NK-92 (cell line): Measurements from ENCODE around the gene ALDH16A1.
"Not testable (repeated sequence)": the region's sequence is repeated elsewhere in the genome, so short reads cannot be mapped to it uniquely, and the experiment has no call there.

Source experiments
- DNase-seq: peaks from one replicate; lab custom pipeline; 2025; ENCODE audit not compliant: unreplicated experiment; lab: John Stamatoyannopoulos, UW

ALDH16A1 gene

GRCh38 chr19:49461656-49462055, 8.6 kb downstream of the ALDH16A1 start:
- DNase-seq = no peak

DNA sequence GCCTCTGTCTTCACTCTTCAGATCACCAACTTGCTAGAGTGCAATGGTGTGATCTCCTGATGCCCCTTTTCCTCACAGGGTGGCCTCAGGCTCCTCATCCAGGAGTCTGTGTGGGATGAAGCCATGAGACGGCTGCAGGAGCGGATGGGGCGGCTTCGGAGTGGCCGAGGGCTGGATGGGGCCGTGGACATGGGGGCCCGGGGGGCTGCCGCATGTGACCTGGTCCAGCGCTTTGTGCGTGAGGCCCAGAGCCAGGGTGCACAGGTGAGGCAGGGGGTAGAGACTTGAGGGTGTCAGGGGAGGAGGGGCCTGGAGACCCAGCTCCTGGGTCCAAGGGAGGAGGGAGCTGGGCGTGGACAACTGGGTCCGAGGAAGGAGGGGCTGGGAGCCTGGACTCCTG, 9.5 kb downstream of the ALDH16A1 start:
- no peak for DNase-seq

GRCh38 chr19:49463960-49464740, 11.1 kb downstream of the ALDH16A1 start:
- DNase-seq = no peak

- DNase-seq = no peak
Observed at GRCh38 chr19:49465371-49465770, 12.3 kb downstream of the ALDH16A1 start.

GRCh38 chr19:49468199-49468598, 15.2 kb downstream of the ALDH16A1 start:
- DNase-seq = no peak

DNA sequence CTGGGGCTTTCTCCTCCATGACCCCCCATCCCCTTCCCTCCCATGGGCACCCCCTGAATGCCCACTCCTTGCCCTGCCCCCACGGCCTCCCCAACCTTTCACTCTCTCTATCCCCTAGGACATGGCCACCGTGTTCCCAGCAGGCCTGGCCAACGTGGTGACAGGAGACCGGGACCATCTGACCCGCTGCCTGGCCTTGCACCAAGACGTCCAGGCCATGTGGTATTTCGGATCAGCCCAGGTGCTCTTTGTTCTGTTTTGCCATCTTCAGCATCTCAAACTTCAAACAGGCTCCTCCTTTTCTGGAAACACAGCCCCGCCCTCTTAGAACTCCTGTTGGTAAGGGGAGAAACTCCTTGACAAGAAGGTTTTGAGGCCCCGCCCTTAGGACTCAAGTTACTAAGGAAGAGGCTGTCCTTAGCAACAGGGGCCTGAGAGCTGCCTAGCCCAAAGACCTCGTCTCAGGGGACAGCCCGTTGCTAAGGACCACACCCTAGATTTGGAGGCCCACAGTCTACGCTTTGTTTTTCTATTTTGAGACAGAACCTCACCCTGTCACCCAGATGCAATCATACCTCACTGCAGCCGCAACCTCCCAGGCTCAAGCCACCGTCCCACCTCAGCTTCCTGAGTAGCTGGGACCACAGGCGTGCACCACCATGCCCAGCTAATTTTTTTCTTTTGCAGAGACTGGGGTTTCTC, 15.9 kb downstream of the ALDH16A1 start:
- peak; percentile 59 for DNase-seq

GRCh38 chr19:49469828-49470614, 17.0 kb downstream of the ALDH16A1 start:
- no peak for DNase-seq

DNA sequence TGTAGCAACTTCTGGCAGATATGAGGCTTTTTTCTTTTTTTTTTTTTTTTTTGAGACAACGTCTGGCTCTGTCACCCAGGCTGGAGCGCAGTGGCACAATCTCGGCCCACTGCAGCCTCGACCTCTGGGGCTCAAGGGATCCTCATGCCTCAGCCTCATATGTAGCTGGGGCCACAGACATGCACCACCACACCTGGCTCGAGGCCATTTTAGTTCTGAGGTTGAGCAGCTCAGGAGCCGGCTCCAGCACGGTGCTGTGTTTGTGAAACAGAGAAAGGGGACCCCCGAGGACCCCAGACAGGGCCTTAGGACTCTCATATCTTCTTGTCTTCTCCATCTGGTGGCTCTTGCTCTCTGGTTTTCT, 17.6 kb downstream of the ALDH16A1 start:
- DNase-seq = no peak

GRCh38 chr19:49472936-49473335, 19.9 kb downstream of the ALDH16A1 start:
- DNase-seq = no peak

DNA sequence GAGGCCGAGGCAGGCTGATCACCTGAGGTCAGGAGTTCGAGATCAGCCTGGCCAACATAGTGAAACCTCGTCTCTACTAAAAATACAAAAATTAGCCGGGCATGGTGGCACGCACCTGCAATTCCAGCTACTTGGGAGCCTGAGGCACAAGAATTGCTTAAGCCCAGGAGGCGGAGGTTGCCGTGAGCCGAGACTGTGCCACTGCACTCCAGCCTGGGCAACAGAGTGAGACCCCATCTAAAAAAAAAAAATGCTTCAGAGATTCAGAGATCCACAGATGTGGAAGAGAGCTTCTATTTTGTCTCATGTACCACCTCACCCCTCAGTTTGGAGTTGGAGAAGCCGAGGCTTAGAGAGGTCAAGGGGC, 20.5 kb downstream of the ALDH16A1 start:
- not testable (repeated sequence) for DNase-seq

GRCh38 chr19:49473868-49474541, 21.0 kb downstream of the ALDH16A1 start, which contains the start of gene FLT3LG:
FLT3LG (plus strand) TSS chr19:49474215; CDS start chr19:49474640, 425 bp downstream.
- peak; percentile 84 for DNase-seq

DNA sequence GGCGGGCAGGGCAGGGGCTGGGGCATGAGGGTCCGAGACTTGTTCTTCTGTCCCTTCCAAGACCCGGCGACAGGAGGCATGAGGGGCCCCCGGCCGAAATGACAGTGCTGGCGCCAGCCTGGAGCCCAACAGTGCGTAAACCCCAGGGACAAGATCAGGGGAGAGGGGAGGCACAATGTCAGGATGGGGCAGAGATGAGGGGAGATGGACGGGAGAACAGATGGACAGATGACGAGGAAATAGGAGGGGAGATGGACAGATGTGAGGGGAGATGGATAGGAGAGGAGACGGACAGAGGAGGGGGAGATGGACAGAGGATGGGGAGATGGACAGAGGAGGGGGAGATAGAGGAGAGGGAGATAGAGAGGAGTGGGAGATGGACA, 21.5 kb downstream of the ALDH16A1 start:
- no peak for DNase-seq

GRCh38 chr19:49475191-49475917, 22.3 kb downstream of the ALDH16A1 start:
- no peak for DNase-seq

GRCh38 chr19:49475995-49476880, 23.2 kb downstream of the ALDH16A1 start:
- no peak for DNase-seq

DNA sequence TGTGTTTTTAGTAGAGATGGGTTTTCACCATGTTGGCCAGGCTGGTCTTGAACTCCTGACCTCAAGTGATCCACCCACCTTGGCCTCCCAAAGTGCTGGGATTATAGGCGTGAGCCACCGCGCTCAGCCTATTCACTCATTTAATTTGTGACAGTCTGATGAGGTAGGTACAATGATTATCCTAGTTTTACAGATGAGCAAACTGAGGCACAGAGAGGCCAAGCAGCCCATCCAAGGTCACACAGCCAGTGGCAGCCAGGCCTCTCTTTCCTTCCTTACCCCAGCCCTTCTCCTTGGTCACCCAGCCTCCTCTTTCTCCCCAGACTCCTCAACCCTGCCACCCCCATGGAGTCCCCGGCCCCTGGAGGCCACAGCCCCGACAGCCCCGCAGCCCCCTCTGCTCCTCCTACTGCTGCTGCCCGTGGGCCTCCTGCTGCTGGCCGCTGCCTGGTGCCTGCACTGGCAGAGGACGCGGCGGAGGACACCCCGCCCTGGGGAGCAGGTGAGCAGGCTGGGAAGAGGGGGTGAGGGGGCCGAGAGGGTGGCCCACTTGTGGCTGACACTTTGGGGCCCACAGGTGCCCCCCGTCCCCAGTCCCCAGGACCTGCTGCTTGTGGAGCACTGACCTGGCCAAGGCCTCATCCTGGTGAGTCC, 27.1 kb downstream of the ALDH16A1 start:
- no peak for DNase-seq

DNA sequence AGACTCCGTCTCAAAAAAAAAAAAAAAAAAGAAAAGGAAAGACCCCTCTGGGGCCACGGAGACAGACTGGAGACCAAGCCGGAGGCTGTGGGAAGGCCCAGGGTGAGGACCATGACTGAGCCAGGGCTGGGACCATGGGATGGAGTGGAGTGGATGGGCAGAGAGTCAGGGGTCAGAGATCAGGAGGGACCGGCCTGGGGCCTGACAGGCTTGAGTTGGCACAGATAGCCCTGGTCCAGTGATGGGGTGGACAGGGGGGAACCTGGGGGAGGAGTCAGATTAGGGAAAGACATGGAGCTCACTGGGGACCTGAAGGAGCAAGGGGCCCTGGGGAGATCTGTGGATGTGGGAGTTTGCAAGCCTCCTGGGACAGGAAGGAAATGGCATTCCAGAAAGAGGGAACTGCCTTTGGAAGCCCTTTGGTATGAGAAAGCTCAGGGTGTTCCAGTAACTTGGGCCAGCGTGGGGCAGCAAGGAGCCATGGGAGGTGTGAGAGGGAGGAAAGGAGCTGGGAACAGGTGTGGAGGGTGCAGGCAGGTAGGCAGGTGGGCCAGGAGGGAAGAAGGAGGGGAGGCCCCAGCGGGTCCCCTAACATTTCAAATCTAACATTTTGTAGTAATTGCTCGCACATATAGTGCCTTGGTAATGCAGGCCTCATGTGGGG, 28.1 kb downstream of the ALDH16A1 start:
- DNase-seq = no peak

GRCh38 chr19:49486232-49486631, 33.2 kb downstream of the ALDH16A1 start:
- DNase-seq = no peak

DNA sequence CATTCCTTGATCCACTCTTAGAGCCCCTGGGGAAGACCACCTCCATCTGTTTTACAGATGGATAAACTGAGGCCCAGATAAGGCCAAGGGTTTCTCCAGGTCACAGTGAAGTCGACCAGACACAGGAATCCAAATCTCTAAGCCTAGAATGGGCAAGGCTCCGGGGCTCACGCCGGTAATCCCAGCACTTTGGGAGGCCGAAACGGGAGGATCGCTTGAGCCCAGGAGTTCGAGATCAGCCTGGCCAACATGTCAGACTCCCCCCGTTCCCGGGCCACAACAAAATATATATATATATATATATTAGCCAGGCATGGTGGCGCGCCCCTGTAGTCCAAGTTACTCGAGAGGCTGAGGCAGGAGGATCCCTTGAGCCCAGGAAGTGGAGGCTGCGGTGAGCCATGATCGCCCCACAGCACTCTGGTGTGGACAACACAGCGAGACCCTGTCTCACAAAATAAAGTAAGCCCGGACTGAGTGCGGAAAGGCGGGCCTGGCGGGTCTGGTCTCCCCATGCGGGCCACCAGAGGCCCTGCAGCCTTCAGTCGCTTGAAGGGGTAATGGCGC, 33.8 kb downstream of the ALDH16A1 start:
- no peak for DNase-seq
